ENCODE results near the gene SLC1A3.

SLC1A3 gene

GRCh38 chr5:36734422-36734821 lies 128.0 kb downstream of the SLC1A3 start:
- Mint-ChIP-seq H3K4me3 (no peak overlapping the region), H3K9me3 (no peaks in the 10 kb centered on the region), H3K4me1 (no peaks in the 10 kb centered on the region), H3K36me3 (ENCODE audit: low read depth) (no peaks in the 10 kb centered on the region), H3K27me3 (ENCODE audit: low read depth, poor library complexity) (peaks cover 36% of the 10 kb centered on the region), H3K27ac (no peak overlapping the region)
- no peak for TF ChIP-seq CTCF (IDR thresholded peaks at IDR 0.05)
- DNase-seq: no peak

GRCh38 chr5:36735891-36736290 lies 129.5 kb downstream of the SLC1A3 start:
- H3K27ac Mint-ChIP-seq: no peak overlapping the region
- TF ChIP-seq CTCF (IDR thresholded peaks at IDR 0.05): no peak
- no peak for DNase-seq
- H3K4me3 Mint-ChIP-seq: no peak overlapping the region
- no peaks in the 10 kb centered on the region for H3K36me3 Mint-ChIP-seq (ENCODE audit: low read depth)
- no peaks in the 10 kb centered on the region for H3K9me3 Mint-ChIP-seq
- peaks cover 28% of the 10 kb centered on the region for H3K27me3 Mint-ChIP-seq (ENCODE audit: low read depth, poor library complexity)
- no peaks in the 10 kb centered on the region for H3K4me1 Mint-ChIP-seq

All from nephron progenitor cell (in vitro differentiated cells).